OCI-LY3 (cell line): ENCODE data around the gene CCM2L.

Source experiments
- CTCF ChIP-seq: fragments of 200-600, 300-600 bp; sonication (generic); IDR thresholded peaks from 2 replicates; pipeline ENCODE4 v1.5.1; 2014; ENCODE audit warnings: antibody characterized with exemption, low read length, low read depth
- EZH2phosphoT487 ChIP-seq: fragments of 200-600 bp; shearing (Covaris generic); IDR thresholded peaks from 2 replicates; pipeline ENCODE4 v1.6.1; 2018; ENCODE audit warnings: antibody characterized with exemption, mixed run types, low read depth

DNA sequence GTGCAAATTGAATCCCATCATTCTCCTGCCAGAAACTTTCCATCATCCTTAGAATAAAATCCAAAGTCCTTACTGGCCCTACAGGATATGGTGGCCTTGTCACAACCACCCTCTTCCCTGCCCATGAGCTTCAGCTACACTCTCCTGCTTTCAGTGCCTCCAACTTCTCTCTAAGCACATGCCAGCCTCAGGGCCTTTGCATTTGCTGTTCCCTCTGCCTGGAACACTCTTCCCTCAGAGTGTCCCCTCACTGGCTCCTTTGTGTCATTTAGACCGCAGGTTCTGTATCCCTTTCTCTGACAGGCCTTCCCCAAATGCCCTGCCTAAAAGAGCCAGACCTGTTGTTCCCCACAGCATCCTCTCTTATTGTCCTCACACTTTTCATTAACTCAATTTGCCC lies 60.0 kb downstream of the CCM2L start:
- TF ChIP-seq EZH2phosphoT487 (no peak), CTCF (no peak)
